GM19238 (cell line): ENCODE measurements around the gene NFIX.

Experiments
- DNase-seq: peaks from one replicate; pipeline ENCODE4 v3.0.0; 2011; ENCODE audit warnings: low spot score; ENCODE audit not compliant: insufficient read length

NFIX gene

DNA sequence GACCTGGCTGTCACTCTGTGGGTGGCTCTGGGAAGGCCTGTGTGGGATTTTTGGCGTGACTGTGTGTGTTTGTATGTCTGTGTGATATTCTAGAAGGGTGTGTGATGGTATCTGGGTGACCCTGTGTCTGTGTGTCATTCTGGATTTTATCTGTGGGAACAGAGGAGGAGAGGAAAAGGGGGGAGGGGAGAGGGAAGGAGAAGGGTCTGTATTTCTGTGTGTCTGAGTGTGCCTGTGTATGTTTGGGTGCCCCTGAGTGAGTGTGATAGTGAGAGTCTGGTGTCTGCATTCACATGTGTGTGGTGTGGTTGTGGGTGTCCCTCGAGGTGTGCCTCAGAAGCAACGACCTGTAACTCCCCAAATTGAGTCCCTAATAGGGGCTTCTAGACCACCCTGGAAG is 8.1 kb upstream of the NFIX start:
- no peak for DNase-seq

DNA sequence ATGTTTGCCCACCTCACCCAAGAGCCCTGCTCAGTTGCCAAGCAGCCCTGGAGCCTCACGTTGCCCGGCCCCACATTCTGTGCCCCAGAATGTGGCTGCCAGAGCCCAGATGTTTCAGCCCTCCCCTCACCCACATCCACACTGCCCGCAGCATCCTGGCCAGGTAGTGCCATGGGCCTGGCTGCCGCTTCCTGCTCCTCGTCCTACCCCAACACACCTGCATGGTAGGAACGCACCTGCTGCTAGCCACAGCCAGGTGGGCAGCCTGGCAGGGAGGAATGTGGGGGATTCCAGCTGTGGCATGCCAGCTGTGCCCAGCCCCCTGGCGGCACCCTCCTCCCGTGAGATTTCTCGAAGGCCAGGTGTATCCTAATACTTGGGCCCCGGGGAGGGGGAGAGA is 7.5 kb upstream of the NFIX start:
- no peak for DNase-seq

DNA sequence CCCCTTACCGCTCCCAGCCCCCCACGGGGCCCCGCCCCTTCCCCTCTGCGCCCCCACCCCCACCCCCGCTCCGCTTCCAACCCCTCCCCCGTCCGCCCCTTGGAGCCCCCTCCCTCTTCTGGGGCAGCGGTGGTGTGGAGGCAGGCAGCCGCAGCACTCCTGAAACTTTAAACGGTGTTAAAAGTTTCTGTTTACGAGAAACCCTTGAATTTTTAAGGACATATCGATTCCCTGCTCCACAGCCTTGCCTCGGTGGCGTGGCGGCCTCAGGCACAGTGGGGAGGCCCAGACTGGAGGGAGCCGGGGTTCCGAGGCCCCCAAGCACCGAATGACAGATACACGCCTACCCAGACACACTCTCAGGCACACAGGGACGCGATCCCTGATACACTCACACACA is 4.8 kb upstream of the NFIX start:
- DNase-seq, result no peak

DNA sequence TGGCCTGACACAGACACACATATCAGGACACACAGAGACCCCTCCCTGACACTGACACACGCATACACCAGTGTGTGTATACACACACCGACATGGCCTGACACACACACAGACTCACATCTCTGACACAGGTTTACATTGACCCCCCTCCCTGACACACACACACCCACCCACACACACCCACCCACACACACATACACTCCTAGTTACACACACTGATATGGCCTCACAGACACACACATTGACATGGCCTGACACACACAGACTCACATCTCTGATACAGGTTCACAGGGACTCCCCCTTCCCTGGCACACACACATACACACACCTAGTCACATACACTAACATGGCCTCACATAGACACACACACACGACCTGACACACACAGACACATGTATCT is 4.4 kb upstream of the NFIX start:
- no peak for DNase-seq

DNA sequence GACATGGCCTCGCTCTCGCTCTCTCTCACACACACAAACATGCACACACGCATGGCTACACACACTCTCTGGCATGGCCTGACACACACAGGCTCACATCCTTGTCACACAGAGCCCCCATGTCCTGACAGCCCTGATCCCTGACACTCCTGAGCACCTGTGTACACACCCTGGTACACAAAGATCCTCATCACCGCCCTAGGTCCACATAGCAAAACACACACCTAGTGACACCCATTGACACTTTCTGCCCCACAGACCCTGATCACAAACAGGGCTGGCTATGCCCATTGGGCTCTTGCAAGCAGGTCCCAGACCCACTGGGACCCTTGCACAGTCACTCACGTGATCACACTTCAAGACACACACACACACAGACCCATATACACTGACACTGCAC is 4.0 kb upstream of the NFIX start:
- no peak for DNase-seq

DNA sequence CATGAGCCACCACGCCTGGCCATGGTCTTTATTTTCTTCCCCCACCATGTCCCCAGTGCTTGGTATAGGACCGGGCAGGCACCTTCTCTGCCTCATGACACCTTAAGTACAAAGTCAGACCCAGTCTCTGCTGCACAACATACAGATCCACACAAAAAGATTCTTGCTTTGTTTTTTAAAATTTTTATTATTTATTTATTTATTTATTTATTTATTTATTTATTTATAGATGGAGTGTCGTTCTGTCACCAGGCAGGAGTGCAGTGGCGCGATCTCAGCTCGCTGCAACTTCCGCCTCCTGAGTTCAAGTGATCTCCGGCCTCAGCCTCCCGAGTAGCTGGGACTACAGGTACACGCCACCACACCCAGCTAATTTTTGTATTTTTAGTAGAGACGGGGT is 2.5 kb upstream of the NFIX start:
- no peak for DNase-seq

DNA sequence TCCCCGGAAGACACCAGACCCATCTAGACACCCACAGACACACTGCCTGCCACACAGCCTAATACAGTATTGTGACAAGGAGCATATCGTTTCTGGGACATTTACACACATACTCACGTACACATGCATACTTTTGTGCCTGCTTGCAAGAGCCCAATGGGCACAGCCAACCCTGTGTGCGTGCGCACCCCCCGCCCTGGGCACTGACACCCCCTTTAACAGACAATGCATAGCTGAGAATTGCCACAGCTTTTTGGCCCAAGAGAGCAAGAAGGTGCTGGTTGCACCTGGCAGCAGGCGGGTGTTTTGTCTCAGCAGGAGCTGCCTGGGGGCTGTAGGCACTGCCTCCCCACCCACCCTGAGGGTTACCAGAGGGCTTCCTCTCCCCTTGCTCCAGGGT is 1.7 kb upstream of the NFIX start:
- DNase-seq, result no peak

DNA sequence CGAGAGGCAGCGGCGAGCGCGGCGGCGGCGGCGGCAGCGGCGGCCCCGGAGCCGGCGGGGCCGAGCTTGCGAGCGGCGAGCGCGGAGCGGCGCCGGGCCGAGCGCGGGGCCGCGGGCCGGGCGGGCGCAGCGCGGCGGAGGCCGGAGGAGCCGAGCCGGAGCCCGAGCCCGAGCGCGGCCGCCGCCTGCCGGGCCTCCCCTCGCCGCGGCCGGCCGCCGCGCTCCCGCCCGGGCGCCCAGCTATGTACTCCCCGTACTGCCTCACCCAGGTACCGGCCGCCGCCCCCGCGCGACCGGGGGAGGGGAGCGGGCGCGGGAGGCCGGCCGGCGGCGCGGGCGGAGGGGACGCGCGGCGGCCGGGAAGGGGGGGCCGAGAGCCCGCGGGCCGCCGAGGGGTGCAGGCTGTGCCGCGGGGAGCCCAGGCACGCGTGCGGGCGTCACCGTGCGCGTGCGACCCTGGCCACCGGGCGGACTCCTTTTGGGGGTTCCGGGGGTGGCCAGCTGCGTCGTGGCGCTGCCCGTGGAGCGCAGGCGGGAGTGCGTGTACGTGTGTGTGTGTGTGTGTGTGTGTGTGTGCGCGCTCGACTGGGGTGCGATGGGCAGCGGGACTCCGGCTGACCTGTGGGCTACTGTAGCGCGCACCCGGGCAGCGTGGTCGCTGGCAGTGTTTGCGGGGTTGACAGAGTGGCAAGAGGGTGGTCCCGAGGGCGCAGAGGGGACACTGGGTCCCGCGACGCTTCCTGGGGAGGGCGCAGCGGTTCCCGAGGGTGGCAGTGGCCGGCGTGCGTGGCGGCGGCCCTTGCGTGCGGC is 526 bp downstream of the NFIX start:
- peak; percentile 57 for DNase-seq

DNA sequence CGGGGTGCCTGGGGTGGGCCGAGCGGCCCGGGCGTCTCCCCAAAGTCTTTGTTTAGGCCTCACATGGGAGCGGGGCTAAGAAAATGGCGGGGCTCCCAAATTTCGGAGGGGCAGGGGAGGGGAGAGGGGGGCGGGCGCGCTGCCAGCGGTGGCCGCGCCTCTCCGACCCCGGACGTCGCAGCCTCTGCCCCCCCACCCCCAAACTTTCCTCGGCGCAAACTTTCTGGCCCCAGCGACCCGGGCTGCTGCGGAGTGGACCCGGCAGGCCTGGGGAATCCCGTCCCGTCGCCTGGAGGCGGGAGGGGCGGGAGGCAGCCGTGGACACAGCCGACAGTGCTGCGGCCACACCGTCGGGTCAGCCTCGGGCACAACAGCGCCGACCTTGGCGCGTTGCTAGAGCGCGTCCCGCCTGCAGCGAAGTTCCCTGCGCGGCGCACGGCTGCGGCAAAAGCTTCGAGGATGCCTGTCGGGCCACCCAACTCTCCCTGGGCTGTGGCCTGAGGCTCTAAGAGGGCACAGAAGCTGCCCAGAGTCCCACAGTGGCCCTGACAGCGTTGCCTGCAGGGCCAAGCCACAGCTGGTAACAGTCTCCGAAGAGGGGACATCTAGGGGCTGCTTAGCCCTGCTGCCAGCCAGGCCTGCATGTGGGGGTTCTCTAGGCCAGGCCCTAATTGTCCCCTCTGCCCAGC is 1.3 kb downstream of the NFIX start:
- DNase-seq, result no peak

DNA sequence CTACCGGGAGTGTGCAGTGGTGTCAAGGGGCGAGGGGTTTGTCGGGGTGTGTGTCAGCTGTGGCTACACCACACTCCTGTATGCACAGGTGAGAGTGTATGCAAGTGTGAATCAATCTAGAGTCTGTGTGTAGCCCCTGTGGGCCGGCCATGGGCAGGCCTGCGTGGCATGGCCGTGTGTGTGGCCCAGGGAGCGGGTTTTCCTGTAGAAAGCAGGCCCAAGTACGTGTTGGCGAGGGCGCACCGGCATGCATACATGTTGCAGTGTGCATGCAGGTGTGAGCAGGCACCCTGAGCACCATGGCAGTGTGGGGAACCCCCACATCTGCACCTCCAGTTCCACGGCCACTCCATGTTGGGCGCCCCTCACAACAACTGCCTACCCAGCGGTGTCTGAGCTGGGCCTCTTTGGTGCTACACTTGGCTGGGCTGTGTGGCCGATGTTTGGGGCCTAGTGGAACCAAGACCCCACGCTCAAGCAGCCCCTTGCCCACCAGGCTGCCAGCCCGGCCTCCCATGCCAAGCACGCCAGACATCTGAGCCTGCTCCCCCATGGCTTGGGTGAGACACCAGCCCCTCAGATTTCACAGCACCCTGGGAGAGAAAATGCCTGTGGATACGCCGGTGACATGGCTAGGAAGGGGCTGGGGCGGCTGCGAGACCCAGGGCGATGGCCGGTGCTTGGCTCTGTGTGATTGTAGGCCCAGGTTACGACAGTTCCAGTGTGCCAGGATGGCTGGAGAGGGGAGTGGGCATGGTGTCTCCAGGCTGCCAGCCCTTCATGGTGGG is 2.1 kb downstream of the NFIX start:
- DNase-seq, result no peak

DNA sequence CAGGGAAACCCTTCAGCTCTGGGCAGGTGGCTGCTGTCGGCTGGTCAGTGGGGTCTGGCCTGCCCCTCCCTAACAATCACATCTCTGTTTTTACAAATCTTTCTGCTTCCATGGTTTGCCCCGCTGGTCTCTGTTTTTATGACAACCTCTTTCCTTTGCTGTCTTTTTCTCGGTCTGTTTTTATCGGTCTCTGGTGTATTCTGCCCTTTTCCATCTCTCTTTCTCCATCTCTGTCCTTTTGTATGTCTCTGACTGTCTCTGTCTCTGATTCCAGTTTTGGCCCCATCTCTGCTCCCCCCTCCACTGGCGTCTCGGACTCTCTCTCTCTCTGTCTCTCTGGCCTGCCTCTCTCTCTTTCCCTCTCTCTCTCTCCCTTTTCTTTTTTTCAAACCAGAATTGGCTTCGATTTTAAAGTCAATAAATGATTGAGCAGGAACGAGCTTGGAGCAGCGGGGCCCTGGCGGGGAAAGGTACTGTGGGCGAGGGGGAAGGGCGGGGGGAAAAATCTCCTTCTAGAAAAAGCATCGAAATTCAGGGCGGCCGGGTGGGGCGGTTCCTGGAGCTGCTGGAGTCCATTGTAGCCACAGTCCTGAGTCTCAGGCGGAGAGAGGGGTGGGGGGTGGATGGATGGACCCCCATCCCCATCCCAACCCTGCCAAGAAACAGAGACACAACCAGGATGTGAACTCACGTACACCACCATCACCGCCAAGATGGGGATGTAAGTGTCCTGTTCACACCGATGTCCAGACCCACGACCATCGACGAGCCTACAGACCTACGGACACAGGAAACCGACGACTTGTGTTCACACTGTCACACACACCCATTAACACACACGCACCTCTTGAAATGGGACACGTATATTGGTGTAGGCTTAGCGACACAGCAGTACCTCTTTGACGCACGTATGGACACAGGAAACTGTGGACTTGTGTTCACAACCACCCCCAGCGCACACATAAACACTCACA is 3.0 kb downstream of the NFIX start:
- no peak for DNase-seq

DNA sequence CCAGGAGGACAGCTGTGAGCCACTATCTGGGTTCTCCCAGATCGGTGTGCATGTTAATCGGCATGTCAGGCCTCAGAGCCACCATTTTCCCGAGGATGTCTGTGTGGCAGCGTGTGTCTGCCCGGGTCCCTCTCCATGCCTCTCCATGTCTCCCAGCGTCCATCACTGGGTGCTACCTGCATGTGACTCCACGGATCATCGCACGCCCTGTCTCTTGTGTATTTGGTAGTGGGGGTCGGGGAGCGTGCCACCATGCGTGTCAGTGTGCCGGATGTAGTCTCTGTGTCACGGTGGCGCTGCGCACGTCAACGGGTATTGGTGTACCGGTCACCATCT is 5.9 kb downstream of the NFIX start:
- no peak for DNase-seq

DNA sequence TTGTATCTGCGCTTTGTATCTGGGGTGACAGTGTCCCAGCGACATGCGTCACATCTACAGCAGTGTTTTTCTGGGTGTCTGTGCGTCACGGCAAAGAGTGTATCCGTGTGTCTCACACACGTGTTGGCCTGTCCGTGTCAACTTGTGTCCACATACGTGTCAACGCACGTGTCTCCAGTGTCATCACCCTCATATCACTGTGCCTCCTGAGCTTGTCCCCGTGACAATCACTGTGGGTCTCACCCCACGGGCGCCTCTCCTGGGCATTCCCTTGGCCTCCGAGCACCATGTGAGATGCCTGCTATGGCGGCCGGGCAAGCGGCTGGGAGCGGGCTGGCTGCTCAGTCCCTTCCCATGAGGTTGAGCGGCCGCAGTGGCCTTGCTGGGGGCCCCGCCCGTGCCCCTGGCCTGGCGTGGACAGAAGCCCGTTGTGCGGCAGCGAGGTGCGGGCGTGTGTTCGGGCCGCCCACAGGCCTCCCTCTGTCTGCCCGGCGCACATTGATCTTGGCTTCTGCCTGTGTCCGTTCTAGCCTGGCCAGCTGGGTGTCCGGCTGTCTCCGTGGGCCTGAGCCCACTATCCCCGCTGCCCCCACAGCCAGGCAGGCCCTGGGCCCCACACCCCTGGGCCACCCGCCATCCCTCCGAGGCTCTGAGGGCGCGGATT is 6.4 kb downstream of the NFIX start:
- DNase-seq, result no peak

DNA sequence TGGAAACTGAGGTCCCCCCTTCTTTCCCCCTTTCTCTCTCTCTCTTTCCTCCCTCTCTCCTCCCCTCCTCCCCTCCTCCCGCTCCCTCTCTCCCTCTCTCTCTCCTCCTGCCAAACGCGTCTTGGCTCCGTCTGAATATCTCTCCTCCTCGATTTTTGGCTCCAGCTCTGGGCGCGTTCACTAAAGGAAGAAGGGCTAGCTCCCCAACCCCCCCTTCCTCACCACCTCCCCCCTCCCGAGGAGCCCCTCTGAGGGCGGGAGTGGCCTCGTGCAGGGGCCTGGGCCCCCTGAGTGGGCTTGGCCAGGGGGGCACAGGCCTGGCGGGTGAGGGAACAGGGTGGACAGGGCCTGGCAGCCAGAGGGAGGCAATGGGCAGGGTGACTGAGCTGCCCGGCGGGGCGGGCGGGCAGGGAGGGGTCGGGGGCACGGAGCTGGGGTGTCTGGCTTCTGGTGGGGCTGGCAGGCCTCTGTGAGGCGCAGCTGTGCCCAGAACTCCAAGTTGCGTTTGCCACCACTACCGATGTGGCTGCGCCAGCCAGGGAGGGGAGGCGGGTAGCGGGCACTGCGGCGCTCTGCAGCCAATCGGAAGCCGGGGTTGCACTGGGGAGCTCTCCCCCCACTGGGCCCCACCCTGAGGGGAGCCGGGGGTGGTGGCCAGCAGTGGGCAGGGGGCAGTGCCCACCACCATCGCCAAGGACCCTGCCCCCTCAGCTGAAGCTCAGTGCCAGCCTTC is 7.1 kb downstream of the NFIX start:
- no peak for DNase-seq

DNA sequence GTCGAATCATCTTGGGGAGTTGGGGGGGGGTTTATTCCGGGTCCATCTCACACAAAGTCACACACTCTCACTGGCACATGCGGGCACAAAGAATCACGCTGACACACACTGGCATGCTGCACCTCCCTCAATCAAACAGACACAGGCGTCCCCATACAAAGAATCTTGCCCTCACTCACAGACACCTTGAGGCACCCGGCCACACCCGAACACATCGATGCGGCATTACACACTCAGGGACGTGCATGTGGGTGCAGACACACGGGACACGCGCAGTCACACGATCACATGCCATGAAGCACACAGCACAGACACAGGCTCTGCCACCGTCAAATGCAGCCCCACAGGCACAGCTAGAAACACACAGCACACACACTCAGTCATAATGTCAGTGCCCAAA is 7.8 kb downstream of the NFIX start:
- no peak for DNase-seq

DNA sequence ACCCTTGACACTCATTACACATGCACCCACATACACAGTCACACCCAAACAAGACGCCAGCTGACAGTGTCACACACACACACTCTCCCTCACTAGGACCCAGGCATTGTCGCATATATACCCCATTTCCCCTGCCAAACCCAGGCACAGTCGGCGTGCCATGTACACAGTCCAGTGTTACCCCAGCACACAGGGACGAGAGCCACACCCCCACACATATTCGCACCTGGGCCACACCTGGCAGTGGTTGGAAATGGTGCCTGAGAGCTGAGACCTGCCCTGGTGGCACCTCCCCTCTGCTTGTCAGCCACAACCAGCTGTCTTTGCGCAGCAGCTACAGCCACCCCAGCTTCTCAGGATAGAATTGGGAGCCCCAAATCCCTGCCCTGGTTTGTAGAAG is 9.0 kb downstream of the NFIX start:
- no peak for DNase-seq

DNA sequence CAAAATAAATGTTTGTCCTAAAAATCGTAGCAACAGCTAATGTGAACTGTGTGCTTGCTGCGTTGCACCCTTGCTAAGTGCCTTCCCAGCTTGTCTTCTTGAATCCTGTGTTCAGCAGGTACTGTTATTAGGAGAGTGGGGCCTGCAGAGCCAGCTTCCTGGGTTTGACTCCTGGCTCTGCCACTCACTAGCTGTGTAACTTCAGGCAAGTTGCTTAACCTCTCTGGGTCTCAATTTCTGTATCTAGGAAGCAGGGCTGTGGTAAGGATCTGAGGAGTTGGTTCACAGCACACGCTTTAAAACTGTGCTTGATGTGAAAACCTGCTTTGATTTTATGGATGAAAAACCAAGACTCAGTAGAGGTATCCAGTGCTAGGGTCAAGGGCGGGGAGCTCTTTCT is 10.0 kb downstream of the NFIX start:
- DNase-seq, result no peak

DNA sequence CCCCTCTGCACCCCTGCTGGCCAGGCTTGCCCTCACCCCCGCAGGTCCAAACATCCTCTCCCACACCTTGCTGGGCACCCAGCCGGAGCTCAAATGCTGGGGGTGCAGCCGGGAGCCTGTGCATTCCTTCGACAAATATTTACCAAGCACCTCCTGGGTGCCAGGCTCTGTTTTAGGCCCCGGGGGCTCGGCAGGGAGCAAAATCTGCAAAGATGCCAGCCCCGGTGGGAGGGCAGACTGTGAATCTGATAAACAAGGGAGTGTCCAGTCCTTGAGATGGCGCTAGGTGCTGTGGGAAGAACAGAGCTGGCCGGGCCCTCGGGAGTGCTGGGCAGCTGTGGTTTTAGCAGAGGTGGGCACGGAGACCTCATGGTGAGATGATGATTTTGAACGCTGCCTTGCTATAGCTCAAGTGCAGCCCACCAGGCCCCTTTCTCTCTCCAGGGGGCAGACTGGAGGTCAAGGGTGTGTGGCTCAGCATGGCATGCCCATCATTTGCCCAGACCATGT is 10.6 kb downstream of the NFIX start:
- no peak for DNase-seq

DNA sequence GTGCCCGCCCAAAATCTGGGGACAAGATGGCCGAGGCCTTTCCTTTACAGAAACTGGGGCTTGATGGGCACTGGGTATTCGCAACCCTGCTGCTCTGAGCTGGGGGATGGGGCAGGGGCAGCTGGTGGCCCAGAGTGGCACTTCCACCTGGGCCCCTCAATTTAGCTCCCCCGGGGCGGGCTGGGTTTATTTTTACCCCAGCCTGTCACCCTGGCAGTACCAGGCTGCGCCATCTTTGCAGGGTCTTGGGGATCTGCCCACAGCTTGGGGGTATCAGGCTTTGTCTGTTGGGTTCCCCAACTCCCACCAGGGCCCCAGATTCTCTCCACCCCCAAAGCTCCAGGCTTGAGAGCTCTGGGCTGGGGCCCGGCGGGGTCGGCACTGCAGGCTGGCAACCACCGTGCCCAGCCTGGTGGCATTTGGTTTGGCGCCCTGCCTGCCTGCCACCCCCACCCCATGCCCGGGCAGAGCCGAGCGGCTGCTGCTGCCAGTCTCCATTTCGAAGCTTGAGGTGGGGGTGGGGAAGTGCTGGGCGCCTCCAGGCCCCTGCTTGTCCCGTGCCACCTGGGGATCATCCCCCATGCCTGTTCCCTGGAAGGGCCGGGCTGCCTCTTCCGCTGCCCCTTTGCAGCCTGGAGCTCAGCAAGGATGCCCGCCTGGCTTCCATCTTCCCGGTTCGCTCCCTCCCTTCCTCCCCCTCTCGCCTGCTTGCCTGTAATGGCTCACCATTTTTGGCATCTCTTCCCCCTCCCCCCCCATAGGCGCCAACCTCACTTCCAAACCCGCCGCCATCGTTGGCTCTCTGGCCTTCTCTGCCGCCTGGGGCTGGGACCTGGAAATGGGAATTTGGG is 11.4 kb downstream of the NFIX start:
- DNase-seq, result no peak
